ENCODE measurements around the gene URB2. TPM values are rescaled to one million over a fixed set of nuclear protein-coding genes. Genes with fewer than 3 reads are reported as not detected.

URB2 gene
- total and polyA plus RNA-seq, 10 of the 15 experiments (the other 5 are each of a cell fraction or from before 2014, with no cell fraction given), result 2.7 to 24.0 (median 16.9) TPM

GRCh38 chr1:229603371-229604005, 22.6 kb upstream of the URB2 start:
- no peak overlapping the region for H3K27ac ChIP-seq (ENCODE audit: control insufficient read depth, insufficient read depth)
- intact Hi-C loops (cut with micrococcal nuclease; ENCODE audit: unreplicated experiment), result no loop called here
- RAD21 ChIA-PET (ENCODE audit: unreplicated experiment), result no interaction called here
- no peaks in the 10 kb centered on the region for H3K4me1 ChIP-seq (ENCODE audit: control insufficient read depth, insufficient read depth, low read length)
- no peaks in the 10 kb centered on the region for H3K27me3 ChIP-seq (replicated peaks in 1 of 2; ENCODE audit: control insufficient read depth in 2 of 2, insufficient read depth in 2 of 2, low read length in 1 of 2)
- DNase-seq (ENCODE audit: low read depth, low spot score) (no peak), ATAC-seq (no peak), FAIRE-seq (no peak)
- H3K4me2 ChIP-seq (ENCODE audit: control insufficient read depth, insufficient read depth), result no peak overlapping the region
- H3K4me3 ChIP-seq, result no peak overlapping the region
- no peak overlapping the region for H3K9ac ChIP-seq (ENCODE audit: control insufficient read depth, insufficient read depth, low read length)
- peaks cover 11 to 19% of the 10 kb centered on the region in 2 experiments; a peak in 3 of 4 replicates for H3K36me3 ChIP-seq (ENCODE audit: control insufficient read depth in 2 of 2, insufficient read depth in 2 of 2, low read length in 1 of 2)
- no TSS peak for BruUV-seq (replicated peaks)
- POLR2A ChIA-PET, result no interaction called here
- 88% methylated on average over 7 of the region's 7 CpGs for WGBS (ENCODE audit: insufficient coverage, insufficient replicate concordance, low lambda C conversion rate, missing lambda C conversion rate)
- H4K20me1 ChIP-seq (ENCODE audit: control insufficient read depth, insufficient read depth), result no peaks in the 10 kb centered on the region
- H3K79me2 ChIP-seq (ENCODE audit: control insufficient read depth, insufficient read depth, low read length), result no peaks in the 10 kb centered on the region; the same call in 1 of the 2 replicates
- CTCF ChIA-PET, result no interaction called here
- SMC1A ChIA-PET (ENCODE audit: uncharacterized antibody, unreplicated experiment), result no interaction called here
- no peak overlapping the region for H2AFZ ChIP-seq (ENCODE audit: control insufficient read depth, low read depth, low read length)
- in situ Hi-C loops (cut with MboI), result no loop called here
- H3K9me3 ChIP-seq (replicated peaks; ENCODE audit: control insufficient read depth, insufficient read depth, low read length), result no peaks in the 10 kb centered on the region
- TF ChIP-seq EZH2 (IDR thresholded peaks at IDR 0.05; ENCODE audit: borderline replicate concordance, control insufficient read depth, low read depth, low read length) (no peak), SMAD5 (IDR thresholded peaks at IDR 0.05; ENCODE audit: low read depth) (no peak), RBBP5 (conservative IDR thresholded peaks at IDR 0.05) (no peak), TCF7 (IDR thresholded peaks at IDR 0.05; ENCODE audit: borderline replicate concordance) (no peak), NR2C2 (IDR thresholded peaks at IDR 0.05; ENCODE audit: borderline replicate concordance, control insufficient read depth, insufficient read length, low read depth) (no peak), TAF1 (IDR thresholded peaks at IDR 0.05; ENCODE audit: borderline replicate concordance, low read depth, low read length) (no peak), SIX5 (IDR thresholded peaks at IDR 0.05; ENCODE audit: low read depth, low read length, severe bottlenecking) (no peak), PBX3 (IDR thresholded peaks at IDR 0.05; ENCODE audit: insufficient replicate concordance, low read depth, low read length) (no peak), RB1 (IDR thresholded peaks at IDR 0.05; ENCODE audit: borderline replicate concordance) (no peak), USF1 (IDR thresholded peaks at IDR 0.05; ENCODE audit: borderline replicate concordance, extremely low read length, insufficient read depth, low read depth, low read length) (no peak)
- TF ChIP-seq, protein P1, sequence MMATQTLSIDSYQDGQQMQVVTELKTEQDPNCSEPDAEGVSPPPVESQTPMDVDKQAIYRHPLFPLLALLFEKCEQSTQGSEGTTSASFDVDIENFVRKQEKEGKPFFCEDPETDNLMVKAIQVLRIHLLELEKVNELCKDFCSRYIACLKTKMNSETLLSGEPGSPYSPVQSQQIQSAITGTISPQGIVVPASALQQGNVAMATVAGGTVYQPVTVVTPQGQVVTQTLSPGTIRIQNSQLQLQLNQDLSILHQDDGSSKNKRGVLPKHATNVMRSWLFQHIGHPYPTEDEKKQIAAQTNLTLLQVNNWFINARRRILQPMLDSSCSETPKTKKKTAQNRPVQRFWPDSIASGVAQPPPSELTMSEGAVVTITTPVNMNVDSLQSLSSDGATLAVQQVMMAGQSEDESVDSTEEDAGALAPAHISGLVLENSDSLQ (IDR thresholded peaks at IDR 0.05), result no peak
- TF ChIP-seq, protein P2, sequence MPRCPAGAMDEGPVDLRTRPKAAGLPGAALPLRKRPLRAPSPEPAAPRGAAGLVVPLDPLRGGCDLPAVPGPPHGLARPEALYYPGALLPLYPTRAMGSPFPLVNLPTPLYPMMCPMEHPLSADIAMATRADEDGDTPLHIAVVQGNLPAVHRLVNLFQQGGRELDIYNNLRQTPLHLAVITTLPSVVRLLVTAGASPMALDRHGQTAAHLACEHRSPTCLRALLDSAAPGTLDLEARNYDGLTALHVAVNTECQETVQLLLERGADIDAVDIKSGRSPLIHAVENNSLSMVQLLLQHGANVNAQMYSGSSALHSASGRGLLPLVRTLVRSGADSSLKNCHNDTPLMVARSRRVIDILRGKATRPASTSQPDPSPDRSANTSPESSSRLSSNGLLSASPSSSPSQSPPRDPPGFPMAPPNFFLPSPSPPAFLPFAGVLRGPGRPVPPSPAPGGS (IDR thresholded peaks at IDR 0.05; ENCODE audit: borderline replicate concordance, insufficient read depth, low read depth, low read length, poor library complexity, severe bottlenecking), result no peak
- TF ChIP-seq, protein P3, sequence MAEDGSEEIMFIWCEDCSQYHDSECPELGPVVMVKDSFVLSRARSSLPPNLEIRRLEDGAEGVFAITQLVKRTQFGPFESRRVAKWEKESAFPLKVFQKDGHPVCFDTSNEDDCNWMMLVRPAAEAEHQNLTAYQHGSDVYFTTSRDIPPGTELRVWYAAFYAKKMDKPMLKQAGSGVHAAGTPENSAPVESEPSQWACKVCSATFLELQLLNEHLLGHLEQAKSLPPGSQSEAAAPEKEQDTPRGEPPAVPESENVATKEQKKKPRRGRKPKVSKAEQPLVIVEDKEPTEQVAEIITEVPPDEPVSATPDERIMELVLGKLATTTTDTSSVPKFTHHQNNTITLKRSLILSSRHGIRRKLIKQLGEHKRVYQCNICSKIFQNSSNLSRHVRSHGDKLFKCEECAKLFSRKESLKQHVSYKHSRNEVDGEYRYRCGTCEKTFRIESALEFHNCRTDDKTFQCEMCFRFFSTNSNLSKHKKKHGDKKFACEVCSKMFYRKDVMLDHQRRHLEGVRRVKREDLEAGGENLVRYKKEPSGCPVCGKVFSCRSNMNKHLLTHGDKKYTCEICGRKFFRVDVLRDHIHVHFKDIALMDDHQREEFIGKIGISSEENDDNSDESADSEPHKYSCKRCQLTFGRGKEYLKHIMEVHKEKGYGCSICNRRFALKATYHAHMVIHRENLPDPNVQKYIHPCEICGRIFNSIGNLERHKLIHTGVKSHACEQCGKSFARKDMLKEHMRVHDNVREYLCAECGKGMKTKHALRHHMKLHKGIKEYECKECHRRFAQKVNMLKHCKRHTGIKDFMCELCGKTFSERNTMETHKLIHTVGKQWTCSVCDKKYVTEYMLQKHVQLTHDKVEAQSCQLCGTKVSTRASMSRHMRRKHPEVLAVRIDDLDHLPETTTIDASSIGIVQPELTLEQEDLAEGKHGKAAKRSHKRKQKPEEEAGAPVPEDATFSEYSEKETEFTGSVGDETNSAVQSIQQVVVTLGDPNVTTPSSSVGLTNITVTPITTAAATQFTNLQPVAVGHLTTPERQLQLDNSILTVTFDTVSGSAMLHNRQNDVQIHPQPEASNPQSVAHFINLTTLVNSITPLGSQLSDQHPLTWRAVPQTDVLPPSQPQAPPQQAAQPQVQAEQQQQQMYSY (CRISPR knock-in tag; IDR thresholded peaks at IDR 0.05), result no peak

All from GM12878 (cell line).